OCI-LY3 (cell line): ENCODE results near the gene KLHL36.

Source experiments
- CTCF ChIP-seq: fragments of 200-600, 300-600 bp; sonication (generic); IDR thresholded peaks from 2 replicates; pipeline ENCODE4 v1.5.1; 2014; ENCODE audit warnings: antibody characterized with exemption, low read length, low read depth
- EZH2phosphoT487 ChIP-seq: fragments of 200-600 bp; shearing (Covaris generic); IDR thresholded peaks from 2 replicates; pipeline ENCODE4 v1.6.1; 2018; ENCODE audit warnings: antibody characterized with exemption, mixed run types, low read depth

GRCh38 chr16:84686707-84687298 is 38.5 kb downstream of the KLHL36 start:
- TF ChIP-seq CTCF (no peak), EZH2phosphoT487 (no peak)
